IMR-90 (cell line): ENCODE measurements around the gene LRRC31. TPM values are rescaled to one million over a fixed set of nuclear protein-coding genes. Genes with fewer than 3 reads are reported as not detected.

Experiments
- ATAC-seq: fragments of 200-7000 bp; cut with Tn5 transposase; 2 replicates; pipeline ENCODE4 v1.9.1; 2020; ENCODE audit warnings: low read depth, mild to moderate bottlenecking, moderate library complexity
- BruUV-seq: library from RNA; stranded (reverse); fragments of 400-500 nt; replicated peaks from 2 replicates; lab custom pipeline; 2021; lab: Mats Ljungman, UMichigan
- CTCF ChIA-PET: fragments of 300-600 bp; formaldehyde crosslinking; extraction: SDS; loops from one replicate; lab custom pipeline; 2021; ENCODE audit warnings: antibody characterized with exemption; lab: Yijun Ruan, JAX
- POLR2A ChIA-PET: fragments of 300-600 bp; sonication (Branson Sonifier 250); formaldehyde crosslinking; loops from one replicate; lab custom pipeline; 2022; ENCODE audit warnings: antibody characterized with exemption; ENCODE audit not compliant: unreplicated experiment; lab: Charles Lee
- DNase-seq: peaks from one replicate; pipeline ENCODE4 v3.0.0; 2013
- H2AFZ ChIP-seq: replicated peaks from 2 replicates; pipeline ENCODE3; 2013; ENCODE audit warnings: low read length, mild to moderate bottlenecking; ENCODE audit not compliant: poor library complexity
- H2AK5ac ChIP-seq: 2 replicates; pipeline ENCODE4 v1.6.1; 2013; ENCODE audit warnings: low read depth, low read length, inconsistent platforms
- H2AK9ac ChIP-seq: replicated peaks from 2 replicates; pipeline ENCODE3; 2013; ENCODE audit warnings: mild to moderate bottlenecking, low read depth, low read length, moderate library complexity; ENCODE audit not compliant: poor library complexity
- H2BK120ac ChIP-seq: 2 replicates; pipeline ENCODE4 v1.6.1; 2013; ENCODE audit warnings: low read depth, low read length, inconsistent platforms
- H2BK15ac ChIP-seq: 3 replicates; pipeline ENCODE4 v1.6.1; 2013; ENCODE audit warnings: low read depth, low read length, inconsistent platforms
- H2BK20ac ChIP-seq: 2 replicates; pipeline ENCODE4 v1.6.1; 2013; ENCODE audit warnings: low read depth, mild to moderate bottlenecking, inconsistent platforms, low read length, moderate library complexity
- H2BK5ac ChIP-seq: 2 replicates; pipeline ENCODE4 v1.6.1; 2013; ENCODE audit warnings: mild to moderate bottlenecking, low read depth, low read length, inconsistent platforms; ENCODE audit not compliant: poor library complexity, severe bottlenecking
- H3K14ac ChIP-seq: replicated peaks from 2 replicates; pipeline ENCODE4 v1.6.1; 2013; ENCODE audit warnings: low read depth, low read length, inconsistent platforms
- H3K18ac ChIP-seq: 2 replicates; pipeline ENCODE4 v1.6.1; 2013; ENCODE audit warnings: low read depth, low read length, control low read depth
- H3K23ac ChIP-seq: 2 replicates; pipeline ENCODE4 v1.6.1; 2013; ENCODE audit warnings: low read depth, low read length, inconsistent platforms
- H3K27ac ChIP-seq: 2 replicates; pipeline ENCODE4 v1.5.1; 2013; ENCODE audit warnings: mild to moderate bottlenecking, control low read depth, low read length; ENCODE audit not compliant: insufficient read depth
- H3K27me3 ChIP-seq: 2 replicates; pipeline ENCODE4 v1.6.1; 2013; ENCODE audit warnings: low read length; ENCODE audit not compliant: control insufficient read depth, insufficient read depth
- H3K36me3 ChIP-seq: 2 replicates; pipeline ENCODE4 v1.6.1; 2013; ENCODE audit warnings: low read length, mixed read lengths; ENCODE audit not compliant: control insufficient read depth, insufficient read depth
- H3K4ac ChIP-seq: 2 replicates; pipeline ENCODE4 v1.6.1; 2013; ENCODE audit warnings: low read depth, low read length, inconsistent platforms
- H3K4me1 ChIP-seq: 2 replicates; pipeline ENCODE4 v1.6.1; 2013; ENCODE audit warnings: low read length, mixed read lengths; ENCODE audit not compliant: control insufficient read depth, insufficient read depth
- H3K4me2 ChIP-seq: 2 replicates; pipeline ENCODE4 v1.6.1; 2013; ENCODE audit warnings: low read depth, mild to moderate bottlenecking, control low read depth, low read length, moderate library complexity
- H3K4me3 ChIP-seq: 2 replicates; pipeline ENCODE4 v1.5.1; 2013; ENCODE audit warnings: low read depth, mild to moderate bottlenecking, control low read depth, low read length, moderate library complexity; ENCODE audit not compliant: insufficient read depth
- H3K56ac ChIP-seq: 2 replicates; pipeline ENCODE4 v1.6.1; 2013; ENCODE audit warnings: low read length, inconsistent platforms; ENCODE audit not compliant: insufficient read depth; ENCODE audit errors: extremely low read depth
- H3K79me1 ChIP-seq, 2 experiments: 2 replicates each; pipeline ENCODE4 v1.6.1; 2013; ENCODE audit warnings: low read length in 2 of 2, inconsistent platforms in 1 of 2, low read depth in 1 of 2
- H3K9ac ChIP-seq: 2 replicates; pipeline ENCODE4 v1.6.1; 2013; ENCODE audit warnings: low read depth, low read length, control low read depth
- H3K9me1 ChIP-seq: 2 replicates; pipeline ENCODE4 v1.6.1; 2013; ENCODE audit warnings: low read length, inconsistent platforms; ENCODE audit not compliant: insufficient read depth
- H3K9me3 ChIP-seq: 2 replicates; pipeline ENCODE4 v1.6.1; 2013; ENCODE audit warnings: low read length; ENCODE audit not compliant: control insufficient read depth, insufficient read depth
- H4K20me1 ChIP-seq: 2 replicates; pipeline ENCODE4 v1.6.1; 2013; ENCODE audit warnings: low read length, inconsistent platforms; ENCODE audit not compliant: insufficient read depth
- H4K5ac ChIP-seq: 2 replicates; pipeline ENCODE4 v1.6.1; 2013; ENCODE audit warnings: mild to moderate bottlenecking, low read depth, low read length, control low read depth
- H4K8ac ChIP-seq, 2 experiments: 2 replicates each; pipeline ENCODE4 v1.6.1; 2013; ENCODE audit warnings: low read depth in 2 of 2, low read length in 2 of 2, control low read depth in 1 of 2, inconsistent platforms in 1 of 2
- H4K91ac ChIP-seq: 2 replicates; pipeline ENCODE4 v1.6.1; 2013; ENCODE audit warnings: low read depth, low read length, inconsistent platforms; ENCODE audit not compliant: insufficient read depth
- CEBPB ChIP-seq: IDR thresholded peaks from 2 replicates; pipeline ENCODE4 v1.6.1; 2012; ENCODE audit warnings: low read depth, low read length, improper control_type of control experiment
- MAFK ChIP-seq: IDR thresholded peaks from 2 replicates; pipeline ENCODE4 v1.6.1; 2012; ENCODE audit warnings: low read depth, low read length, improper control_type of control experiment
- MXI1 ChIP-seq: IDR thresholded peaks from 2 replicates; pipeline ENCODE4 v1.6.1; 2012; ENCODE audit warnings: low read depth, mild to moderate bottlenecking, low read length, moderate library complexity, borderline replicate concordance
- NFE2L2 ChIP-seq: fragments of 150-350 bp; IDR thresholded peaks from 2 replicates; pipeline ENCODE4 v1.6.1; 2016; ENCODE audit warnings: low read depth, mild to moderate bottlenecking, low read length
- RAD21 ChIP-seq: IDR thresholded peaks from 2 replicates; pipeline ENCODE4 v1.6.1; 2012; ENCODE audit warnings: low read length, improper control_type of control experiment
- RCOR1 ChIP-seq: IDR thresholded peaks from 2 replicates; pipeline ENCODE4 v1.6.1; 2012; ENCODE audit warnings: mild to moderate bottlenecking, low read length, improper control_type of control experiment; ENCODE audit not compliant: insufficient replicate concordance
- SMC3 ChIP-seq: fragments of 150-350 bp; IDR thresholded peaks from 2 replicates; pipeline ENCODE4 v1.6.1; 2016; ENCODE audit warnings: low read depth, mild to moderate bottlenecking, antibody characterized with exemption, low read length, moderate library complexity
- WGBS, 2 experiments: methylation state at CpG; one replicate each; pipeline versions ENCODE4 v1.1.5 to v1.1.7; 2013; ENCODE audit warnings: missing lambda C conversion rate in 2 of 2; ENCODE audit not compliant: insufficient read length in 1 of 2; ENCODE audit errors: extremely low coverage in 2 of 2; 5-methylcytosine and 5-hydroxymethylcytosine counted together
- dilution Hi-C: fragments of 300-500 bp; cut with HindIII; formaldehyde crosslinking; loops from one replicate; pipeline ENCODE4 v1.14.3; 2018; ENCODE audit warnings: low sequenced_read_pairs; ENCODE audit not compliant: unreplicated experiment
- in situ Hi-C: fragments of 300-500 bp; cut with MboI; formaldehyde crosslinking; loops from 3 replicates; pipeline ENCODE4 v1.14.3; 2019; ENCODE audit warnings: low sequenced_read_pairs, inconsistent platforms, mixed read lengths
- intact Hi-C: fragments of 100-400 bp; cut with micrococcal nuclease; formaldehyde crosslinking; loops from 2 replicates; pipeline ENCODE4 v1.10.0; 2022
- polyA plus RNA-seq, 3 experiments: library from polyadenylated mRNA; depleted of rRNA; stranded (reverse); fragments of >200 nt; gene quantifications; 2 replicates each; pipeline ENCODE4 v1.2.3, GENCODE V29; 2012; ENCODE audit warnings: low replicate concordance in 1 of 3
- total RNA-seq: library from RNA; depleted of rRNA; stranded (reverse); fragments of >200 nt; gene quantifications from 2 replicates; pipeline ENCODE4 v1.2.3, GENCODE V29; 2012

LRRC31 gene
- total and polyA plus RNA-seq, 2 of the 4 experiments (the other 2 are of a cell fraction) = not detected

DNA sequence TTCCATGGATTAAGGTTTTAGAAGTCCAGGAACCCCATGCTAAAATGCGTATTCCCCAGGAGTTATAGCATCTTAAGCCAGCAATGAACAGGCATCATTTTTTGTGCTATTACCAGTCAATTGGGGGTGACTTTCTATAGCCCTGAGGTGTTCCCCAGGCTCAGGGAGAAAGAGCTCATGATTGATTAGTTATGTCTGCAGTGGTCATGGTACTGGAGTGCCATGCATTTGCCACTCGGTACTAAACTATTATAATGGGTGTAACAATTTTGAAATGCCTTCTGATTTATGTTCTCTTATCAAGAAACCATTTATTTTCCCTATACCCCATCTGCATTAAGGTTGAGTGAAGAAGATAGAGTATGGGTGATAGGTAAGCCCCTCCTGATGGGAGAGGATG lies 11.9 kb downstream of the LRRC31 start:
- Histone ChIP-seq H3K27me3 (peaks cover 20% of the 10 kb centered on the region), H4K91ac (no peak overlapping the region), H3K9ac (no peak overlapping the region), H3K56ac (no peak overlapping the region), H2BK15ac (no peak overlapping the region), H3K23ac (no peak overlapping the region), H3K18ac (no peak overlapping the region), H3K9me1 (no peaks in the 10 kb centered on the region), H2BK5ac (no peak overlapping the region), H2AK9ac (no peak overlapping the region), H3K9me3 (no peaks in the 10 kb centered on the region), H2BK20ac (no peak overlapping the region), H3K4me1 (no peaks in the 10 kb centered on the region), H2AK5ac (no peak overlapping the region), H3K79me1 (no peaks in the 10 kb centered on the region), H3K36me3 (no peaks in the 10 kb centered on the region), H3K4me3 (no peak overlapping the region), H3K4me2 (no peak overlapping the region), H4K20me1 (no peaks in the 10 kb centered on the region), H2BK120ac (no peak overlapping the region), H4K8ac (no peak overlapping the region), H4K5ac (no peak overlapping the region), H3K27ac (no peak overlapping the region), H3K4ac (no peak overlapping the region), H2AFZ (no peak overlapping the region), H3K14ac (no peak overlapping the region)
- no TSS peak for BruUV-seq
- TF ChIP-seq MXI1 = no peak
- TF ChIP-seq CEBPB = no peak
- TF ChIP-seq NFE2L2 = no peak
- no peak for TF ChIP-seq RCOR1
- TF ChIP-seq RAD21 = no peak
- TF ChIP-seq MAFK = no peak
- no peak for TF ChIP-seq SMC3
- in situ Hi-C loops (no loop called here), intact Hi-C loops (no loop called here), dilution Hi-C loops (no loop called here)
- CTCF ChIA-PET = no interaction called here
- ATAC-seq (no peak), DNase-seq (no peak)
- WGBS, 2 experiments = no CpG with 5 or more reads among the region's 2 CpGs
- POLR2A ChIA-PET = no interaction called here
